GM04503 (cell line): ENCODE results near the gene SLC25A53.

ENCODE experiments used
- DNase-seq: peaks from one replicate; pipeline ENCODE4 v3.0.0-alpha.2; 2012; ENCODE audit warnings: low read depth

The SLC25A53 gene, protein sequence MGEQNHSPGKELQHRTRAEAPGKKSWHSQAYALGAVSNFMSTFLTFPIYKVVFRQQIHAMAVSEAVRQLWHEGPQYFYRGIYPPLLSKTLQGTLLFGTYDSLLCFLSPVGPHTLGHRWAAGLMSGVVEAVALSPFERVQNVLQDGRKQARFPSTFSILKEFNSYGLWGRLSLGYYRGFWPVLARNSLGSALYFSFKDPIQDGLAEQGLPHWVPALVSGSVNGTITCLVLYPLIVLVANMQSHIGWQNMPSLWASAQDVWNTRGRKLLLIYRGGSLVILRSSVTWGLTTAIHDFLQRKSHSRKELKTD

DNA sequence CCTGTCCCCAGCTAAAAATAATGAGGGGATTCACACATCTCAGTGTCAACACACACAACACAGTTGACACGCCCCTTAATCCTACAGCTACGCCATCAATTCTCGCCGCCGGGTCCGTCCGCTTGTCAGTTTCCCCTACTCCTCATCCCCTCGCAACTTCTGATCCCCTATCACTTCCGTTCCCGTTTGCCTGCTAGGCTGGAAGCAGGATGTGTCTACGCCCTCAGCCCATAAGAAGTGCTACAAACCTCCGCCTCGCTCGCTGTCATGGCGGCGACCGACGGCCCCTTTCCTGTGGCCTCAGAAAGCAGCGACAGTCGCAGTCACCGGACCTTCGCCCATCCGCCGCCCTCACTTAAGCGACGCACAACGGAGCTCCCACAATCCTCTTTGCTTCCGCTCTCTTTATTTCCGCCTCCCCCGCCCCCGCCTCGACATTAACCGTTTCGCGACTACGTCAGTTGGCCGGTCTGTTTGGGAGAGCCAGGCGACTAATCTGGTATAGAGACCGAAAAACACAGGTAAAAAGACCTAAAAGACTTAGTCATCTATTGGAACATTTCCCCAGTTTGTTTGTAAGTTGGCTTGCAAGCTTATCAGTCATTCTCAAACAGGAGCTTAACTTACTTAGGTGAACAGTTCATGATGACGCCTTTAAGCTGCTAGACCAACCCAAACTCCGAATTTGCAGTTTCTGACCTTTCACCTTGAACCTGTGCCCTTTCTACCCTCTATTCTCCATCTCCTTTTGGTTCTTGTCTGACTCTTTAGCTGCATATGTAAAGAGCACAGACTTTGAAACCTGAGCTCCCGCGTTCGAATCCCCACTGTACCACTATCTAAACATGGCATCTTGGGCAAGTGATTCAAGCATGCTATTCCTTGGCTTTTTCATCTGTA lies at the start of gene SLC25A53:
Gene SLC25A53 (minus strand): TSS at position 380 of the 900 bp plus-strand sequence. CDS start 51,752 bp downstream, outside the sequence.
- peak; percentile 37 for DNase-seq

DNA sequence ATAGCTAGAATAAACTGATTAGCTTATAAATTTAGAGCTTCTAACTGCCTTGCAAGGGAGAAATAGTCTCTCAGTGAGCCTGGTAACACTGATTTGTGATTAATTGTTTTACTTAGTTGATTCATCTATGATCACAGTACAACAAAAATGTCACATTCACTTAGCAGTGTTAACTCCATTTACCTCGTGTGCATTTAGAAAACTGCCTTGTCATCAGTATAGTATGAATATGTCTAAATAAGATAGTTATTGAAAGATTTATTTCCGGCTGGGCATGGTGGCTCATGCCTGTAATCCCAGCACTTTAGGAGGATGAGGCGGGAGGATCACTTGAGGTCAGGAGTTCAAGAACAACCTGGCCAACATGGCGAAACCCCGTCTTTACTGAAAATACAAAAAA lies 48.7 kb upstream of the SLC25A53 start:
- DNase-seq, result no peak

DNA sequence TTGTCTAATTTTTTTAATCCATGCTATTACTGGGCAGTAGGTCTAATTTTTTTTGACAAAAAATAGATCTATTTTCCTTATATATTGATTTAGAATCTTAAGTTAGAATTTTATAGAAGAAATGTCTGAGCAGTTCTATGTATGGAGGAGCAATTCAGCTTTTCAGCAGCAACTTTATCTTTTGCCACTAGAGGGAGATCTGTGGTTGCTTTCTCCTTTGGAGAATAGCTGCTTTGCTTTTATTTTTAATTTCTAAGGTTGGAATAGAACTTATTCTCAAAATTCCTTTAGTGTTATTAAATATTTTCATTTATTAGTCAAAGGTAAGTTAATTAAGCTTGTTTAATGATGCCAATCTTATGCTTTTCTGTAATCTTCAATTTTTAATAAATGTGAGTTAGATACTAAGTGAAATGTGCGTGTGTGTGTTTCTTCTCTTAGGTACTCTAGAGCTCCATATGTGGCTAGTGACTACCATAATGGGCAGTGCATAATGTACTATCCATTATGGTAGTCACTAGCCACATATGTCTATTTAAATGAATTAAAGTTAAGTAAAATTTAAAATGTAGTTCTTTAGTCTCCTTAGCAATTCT lies 38.8 kb upstream of the SLC25A53 start:
- DNase-seq, result no peak

DNA sequence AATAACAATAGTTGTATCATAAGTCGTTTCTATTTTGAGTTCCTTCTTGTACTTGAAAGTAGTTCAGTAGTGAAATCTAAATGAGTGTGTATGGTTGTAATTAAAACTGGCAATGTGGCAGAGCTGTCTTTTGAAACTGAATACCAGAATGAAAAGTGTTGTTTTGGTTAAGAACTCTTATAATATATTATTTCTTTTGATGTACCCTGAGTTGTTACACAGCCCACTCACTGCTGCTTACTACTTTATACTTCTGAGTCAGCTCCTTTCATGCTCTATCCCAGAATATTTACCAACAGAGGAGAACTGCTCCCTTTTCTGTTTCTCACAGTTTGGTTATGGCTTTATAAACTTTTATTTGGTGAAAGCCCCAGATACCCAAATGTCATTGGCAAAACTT lies 38.2 kb upstream of the SLC25A53 start:
- DNase-seq, result no peak

DNA sequence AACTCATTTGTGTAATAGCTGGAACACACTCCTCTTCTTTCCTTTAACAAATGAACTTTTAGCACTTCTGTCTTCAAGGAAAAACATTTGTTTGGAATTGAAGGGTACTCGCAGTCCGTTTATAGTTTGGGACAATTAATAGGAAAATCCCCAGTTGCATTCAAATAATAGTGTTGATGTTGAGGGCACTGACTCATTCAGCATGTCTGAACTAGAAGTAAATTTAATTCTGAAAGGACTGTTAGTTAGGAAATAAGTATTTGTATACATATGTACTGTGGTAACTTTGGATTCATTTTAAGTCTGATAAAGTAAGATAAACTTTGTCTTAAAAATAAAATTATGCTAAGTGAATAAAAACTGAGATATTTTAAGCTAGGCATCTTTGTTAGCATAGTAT lies 36.7 kb upstream of the SLC25A53 start:
- no peak for DNase-seq

DNA sequence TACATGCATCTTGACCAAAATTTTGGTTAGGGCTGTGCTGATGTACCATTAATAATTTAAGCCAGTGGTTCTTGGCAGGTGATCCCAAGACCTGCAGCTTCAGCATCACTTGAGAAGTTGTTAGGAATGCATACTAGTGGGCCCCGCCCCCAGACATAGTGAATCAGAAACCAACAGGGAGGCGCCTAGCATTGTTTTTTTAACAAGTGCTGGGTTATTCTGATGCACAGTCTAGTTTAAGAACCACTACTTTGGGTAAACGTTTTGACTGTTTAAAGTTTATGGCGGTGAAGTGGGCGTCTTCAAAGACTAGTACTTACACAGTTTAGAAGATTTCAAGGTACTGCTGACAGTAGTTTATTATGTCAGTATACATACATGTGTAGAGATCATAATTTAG lies 33.0 kb upstream of the SLC25A53 start:
- no peak for DNase-seq

DNA sequence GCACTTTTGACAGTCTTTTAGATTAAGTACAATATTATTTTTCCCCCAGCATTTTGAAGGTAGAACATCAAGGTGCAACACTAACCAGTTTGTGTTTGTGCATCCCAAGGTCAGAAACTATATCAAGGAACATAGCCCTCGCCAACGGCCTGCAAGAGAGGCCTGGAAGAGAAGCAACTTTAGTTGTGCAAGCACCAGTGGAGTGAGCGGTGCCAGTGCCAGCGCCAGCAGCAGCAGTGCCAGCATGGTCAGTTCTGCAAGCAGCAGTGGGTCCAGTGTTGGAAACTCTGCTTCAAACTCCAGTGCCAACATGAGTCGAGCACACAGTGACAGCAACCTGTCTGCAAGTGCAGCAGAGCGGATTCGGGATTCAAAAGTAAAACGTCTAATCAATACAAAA lies 31.1 kb upstream of the SLC25A53 start:
- no peak for DNase-seq

DNA sequence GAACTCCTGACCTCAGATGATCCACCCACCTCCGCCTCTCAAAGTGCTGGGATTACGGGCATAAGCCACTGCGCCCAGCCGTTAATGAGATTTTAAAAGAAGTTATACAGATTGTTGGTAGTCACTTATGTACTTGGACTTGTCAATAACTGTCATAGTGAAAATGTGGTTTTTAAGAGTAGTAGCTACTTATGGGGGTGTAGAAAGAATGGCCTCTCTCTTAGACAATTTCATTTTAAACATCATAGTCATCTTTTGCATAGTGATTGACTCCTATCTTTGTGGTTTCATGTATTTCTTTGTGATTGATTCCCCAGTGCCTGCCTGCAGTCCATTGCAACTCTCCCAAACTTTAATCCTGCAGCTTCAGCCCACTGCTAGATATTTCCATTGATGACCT lies 26.9 kb upstream of the SLC25A53 start:
- no peak for DNase-seq

DNA sequence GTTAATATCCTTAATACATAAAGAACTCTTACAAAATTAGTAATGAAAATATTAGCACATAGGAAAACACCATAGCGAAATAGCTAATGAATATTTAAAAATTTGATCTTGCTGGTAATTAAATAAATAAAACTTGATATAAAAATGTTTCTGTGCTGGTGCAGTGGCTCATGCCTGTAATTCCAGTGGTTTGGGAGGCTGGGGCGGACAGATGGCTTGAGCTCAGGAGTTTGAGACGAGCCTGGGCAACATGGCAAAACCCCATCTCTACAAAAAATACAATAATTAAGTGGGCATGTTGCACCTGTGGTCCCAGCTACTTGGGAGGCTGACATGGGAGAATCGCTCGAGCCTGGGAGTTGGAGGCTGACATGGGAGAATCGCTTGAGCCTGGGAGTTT lies 17.0 kb upstream of the SLC25A53 start:
- DNase-seq, result no peak

DNA sequence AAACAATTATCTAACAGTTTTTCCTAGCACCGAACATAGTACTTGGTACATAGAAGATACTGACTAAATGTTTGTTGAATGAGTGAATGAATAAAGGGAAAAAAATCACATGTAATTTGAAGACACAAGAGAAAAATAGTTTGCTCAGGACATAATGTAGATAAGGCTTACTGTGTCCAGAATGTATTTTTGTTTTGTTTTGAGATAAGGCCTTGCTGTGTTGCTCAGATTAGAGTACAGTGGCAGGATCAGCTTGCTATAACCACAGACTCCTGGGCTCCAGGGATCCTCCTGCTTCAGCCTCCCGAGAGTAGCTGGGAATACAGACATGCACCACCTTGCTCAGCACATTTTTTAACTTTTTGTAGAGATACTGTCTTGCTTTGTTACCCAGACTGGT lies 16.0 kb upstream of the SLC25A53 start:
- no peak for DNase-seq

DNA sequence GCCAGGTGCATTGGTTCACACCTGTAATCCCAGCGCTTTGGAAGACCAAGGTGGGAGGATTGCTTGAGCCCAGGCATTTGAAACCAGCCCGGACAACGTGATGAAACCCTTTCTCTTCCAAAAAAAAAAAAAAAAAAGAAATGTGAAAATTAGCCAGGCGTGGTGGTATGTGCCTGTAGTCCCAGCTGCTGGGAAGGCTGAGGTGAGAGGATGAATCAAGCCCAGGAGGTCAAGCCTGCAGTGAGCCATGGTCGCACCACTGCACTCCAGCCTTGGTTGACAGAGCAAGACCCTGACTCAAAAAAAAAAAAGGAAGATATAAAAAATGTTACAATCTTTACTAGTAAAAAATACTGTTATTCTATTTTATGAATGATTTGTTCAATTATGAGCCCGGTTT lies 15.3 kb upstream of the SLC25A53 start:
- no peak for DNase-seq

DNA sequence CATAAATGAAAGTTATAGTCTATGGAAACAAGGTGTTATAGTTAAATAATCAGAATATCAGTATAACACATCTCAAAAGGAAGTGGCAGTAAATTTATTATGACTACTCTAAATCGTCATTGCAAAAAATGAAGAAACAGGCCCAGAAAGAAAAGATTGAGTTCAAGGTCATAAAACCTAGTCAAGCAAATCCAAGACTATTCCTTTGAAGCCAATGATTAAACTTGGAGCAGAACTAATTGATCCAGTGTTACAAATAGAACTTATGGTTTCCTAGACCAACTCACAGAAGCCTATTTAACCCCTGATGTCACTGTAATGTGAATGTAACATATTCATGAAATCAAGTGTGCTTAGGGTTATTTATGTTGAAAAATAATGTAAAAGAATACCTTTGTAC lies 11.3 kb upstream of the SLC25A53 start:
- DNase-seq, result no peak

DNA sequence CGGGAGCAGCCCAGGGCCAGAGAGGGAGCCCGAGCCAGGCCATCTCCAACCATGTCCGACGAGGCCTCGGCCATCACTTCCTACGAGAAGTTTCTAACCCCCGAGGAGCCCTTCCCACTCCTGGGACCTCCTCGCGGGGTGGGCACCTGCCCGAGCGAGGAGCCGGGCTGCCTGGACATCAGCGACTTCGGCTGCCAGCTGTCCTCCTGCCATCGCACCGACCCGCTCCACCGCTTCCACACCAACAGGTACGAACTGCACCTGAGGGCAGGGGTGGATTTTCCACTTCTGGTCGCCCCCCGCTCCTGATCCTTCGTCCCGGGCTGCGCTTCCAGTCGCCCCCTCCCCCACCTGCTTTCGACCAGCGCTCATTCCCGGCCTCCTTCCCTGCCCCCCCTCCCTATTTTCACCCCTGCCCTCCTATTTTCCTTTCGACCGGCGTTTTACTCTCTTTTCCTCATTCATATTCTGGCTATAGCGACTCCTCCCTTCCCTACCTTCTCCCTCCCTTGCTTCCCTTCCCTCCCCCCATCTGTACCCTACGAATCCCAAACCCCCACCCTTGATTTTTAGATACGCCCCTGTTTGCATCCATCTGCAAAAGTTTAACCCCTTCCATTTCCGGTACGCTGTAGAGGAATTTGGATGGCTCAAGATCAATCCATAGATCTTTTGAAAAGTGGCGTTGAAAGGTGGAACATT lies 10.1 kb upstream of the SLC25A53 start:
- no peak for DNase-seq

DNA sequence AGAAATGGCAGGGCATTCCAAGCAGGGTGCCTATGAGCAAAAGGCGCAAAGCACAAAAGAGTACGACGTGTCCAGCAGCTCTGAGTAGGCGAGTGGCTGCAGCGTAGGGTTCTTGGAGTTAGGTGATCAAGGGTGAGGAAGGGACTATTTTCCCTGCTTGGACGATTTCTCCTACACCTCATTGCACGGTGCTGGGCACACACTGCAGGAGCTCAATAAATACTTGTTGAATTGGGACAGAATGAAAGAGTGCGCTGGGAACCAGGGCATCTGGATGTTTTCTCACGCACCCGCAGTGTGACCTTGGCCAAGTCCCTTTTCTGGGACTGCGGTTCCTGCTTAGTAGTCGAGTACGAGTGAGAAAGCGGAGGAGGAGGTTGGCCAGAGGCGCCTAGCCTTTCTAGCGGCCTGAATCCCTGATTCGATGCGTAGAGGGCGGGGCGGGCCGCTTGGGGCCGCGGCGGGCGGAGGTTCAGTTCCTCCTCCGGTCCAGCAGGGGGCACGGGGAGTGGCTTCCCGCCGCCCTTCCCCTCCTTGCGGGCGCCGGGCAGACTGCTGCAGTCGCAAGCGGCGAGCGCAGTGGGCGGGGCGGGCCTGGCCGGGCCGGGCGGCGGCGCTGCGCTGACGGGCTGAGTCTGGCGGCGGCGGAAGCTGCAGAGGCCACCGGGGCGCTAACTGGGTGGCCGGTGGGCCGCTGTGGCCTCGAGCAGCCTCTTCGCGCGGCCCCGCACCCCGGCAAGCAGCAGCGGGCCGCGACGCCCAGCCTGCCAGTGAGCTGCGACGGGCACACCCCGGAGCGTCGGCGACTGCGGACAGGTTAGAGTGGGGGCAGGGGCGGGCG lies 9.3 kb upstream of the SLC25A53 start, which contains the start of gene FAM199X:
Gene FAM199X (plus strand): TSS at position 560 of the 841 bp plus-strand sequence. CDS start 333 bp downstream, outside the sequence.
- DNase-seq, result peak; percentile 45

DNA sequence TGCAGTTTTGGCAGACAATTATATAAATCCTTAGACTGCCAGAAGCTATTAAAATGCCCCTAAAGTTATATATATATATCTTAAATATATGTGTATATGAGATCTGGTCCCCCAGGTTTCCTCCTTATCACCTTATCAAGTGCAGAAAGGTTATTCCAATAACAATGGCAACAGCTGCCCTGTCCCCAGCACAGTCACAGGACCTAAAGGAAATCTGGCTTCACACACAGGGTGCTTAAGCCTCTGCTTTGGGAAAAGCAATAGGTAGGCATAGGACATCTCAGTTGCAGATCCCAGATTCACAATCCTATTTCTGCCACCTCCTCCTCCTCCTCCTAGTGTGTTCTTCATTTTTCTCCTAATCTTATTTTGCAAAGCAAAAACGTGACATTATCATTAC lies 5.8 kb downstream of the SLC25A53 start:
- no peak for DNase-seq

DNA sequence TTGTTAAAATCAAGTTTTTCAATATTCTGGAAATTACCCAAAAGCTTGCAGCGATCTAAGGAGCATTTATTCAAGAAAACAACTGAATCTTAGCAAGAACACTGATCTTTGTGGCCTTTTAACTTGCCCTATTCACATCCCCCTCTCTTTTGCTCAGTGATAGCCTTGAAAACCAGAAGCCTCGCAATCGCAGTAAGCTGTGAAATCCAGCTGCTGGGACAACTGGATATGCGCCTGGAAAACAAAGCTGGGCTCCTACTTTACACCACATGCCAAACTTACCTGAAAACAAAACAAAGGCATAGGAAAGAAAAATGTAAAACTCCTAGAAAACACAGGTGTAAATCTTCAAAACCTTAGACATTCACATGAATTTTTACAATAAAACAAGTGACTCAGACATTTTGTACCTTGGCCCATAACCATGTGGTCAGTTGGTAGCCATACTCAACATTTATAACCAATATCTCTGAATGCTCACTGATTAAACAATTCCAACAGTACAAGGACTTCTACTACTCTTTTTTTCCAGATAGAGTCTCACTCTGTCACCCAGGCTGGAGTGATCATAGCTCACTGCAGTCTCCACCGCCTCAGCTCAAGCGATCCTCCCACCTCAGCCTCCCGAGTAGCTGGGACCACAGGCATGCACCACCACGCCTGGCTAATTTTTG lies 15.6 kb downstream of the SLC25A53 start:
- no peak for DNase-seq

DNA sequence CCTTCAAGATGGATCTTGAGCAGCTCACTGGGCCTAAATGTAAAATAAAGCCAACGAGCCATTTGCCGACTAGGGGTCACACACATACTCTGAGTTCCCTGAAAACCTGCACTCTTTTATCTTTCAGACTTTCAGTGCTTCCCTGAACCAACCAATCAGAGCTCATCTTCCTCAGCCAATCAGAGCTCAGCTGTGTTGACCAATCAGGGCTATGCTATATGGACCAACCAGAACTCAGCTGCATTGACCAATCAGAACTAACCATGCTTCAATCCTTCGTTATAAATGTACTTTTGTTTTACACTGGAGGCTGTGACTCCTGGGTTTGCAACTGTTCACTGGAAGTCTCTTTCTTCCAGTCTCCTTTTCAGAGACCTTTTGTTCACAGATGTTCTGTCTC lies 19.3 kb downstream of the SLC25A53 start:
- no peak for DNase-seq

DNA sequence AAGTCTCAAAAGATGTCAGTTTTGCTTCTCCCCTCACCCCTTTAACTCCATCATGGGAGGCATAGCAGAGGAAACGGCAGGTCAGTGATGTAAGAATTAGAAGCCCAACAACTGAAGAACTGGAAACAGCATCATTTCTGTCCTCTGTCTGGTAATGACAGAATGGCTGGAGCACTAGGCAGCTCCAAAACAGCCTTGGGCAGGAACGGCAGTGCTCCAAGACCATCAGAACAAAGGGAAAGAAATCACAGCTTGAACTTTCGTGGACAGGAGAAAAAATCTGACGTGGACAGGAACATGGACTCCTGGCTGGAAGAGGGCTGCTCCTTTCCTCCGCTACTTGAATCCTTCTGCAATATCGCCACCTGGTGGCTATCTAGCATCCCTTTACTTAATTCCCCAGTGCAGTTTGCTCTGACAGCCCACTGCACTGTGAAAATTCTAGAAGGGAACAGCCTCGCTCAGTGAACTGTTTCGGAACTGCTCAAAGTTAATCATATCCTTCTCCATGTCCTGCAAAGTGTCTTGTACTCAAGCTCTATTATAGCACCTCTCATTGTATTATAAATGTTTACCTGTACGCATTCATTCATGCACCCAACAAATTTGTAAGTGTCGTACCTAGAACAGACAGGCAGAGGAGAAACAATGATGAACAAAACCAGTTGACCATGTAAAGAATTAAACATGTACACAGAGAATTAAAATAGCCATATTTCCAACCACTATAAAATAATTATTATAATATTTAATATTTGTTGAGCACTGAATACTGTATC lies 20.4 kb downstream of the SLC25A53 start:
- DNase-seq, result peak; percentile 32

DNA sequence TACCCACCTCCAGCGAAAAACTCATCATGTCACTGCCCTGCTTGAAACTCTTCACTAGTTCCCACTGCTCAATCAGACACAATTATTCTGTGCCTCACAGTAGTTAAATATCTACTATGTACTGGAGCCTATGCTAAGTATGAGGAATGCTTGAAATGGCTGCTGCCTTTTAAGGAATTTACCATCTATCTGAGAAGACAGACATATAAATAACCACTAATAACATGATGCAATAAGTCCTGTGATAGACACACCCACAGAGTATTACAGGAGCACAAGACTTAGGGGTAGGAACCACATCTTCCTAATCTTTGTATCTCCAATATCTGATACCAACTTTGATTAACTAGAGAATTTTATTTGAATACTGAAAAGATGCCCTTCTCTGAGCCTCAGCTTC lies 21.1 kb downstream of the SLC25A53 start:
- DNase-seq, result no peak
